GM19452 (cell line): Measurements from ENCODE around the gene PHACTR3.

Experiments
- ATAC-seq: cut with Tn5 transposase; IDR thresholded peaks from one replicate; pipeline ENCODE4 v1.9.1; 2021; ENCODE audit not compliant: unreplicated experiment

The PHACTR3 gene

GRCh38 chr20:59823030-59823423, 218.7 kb downstream of the PHACTR3 start:
- ATAC-seq: no peak

GRCh38 chr20:59823491-59824259, 219.3 kb downstream of the PHACTR3 start:
- no peak for ATAC-seq

GRCh38 chr20:59824711-59825562, 220.6 kb downstream of the PHACTR3 start:
- ATAC-seq: no peak

- ATAC-seq: no peak
Measured at GRCh38 chr20:59825563-59825920, 221.2 kb downstream of the PHACTR3 start.

GRCh38 chr20:59825944-59826759, 221.8 kb downstream of the PHACTR3 start:
- ATAC-seq: no peak

- no peak for ATAC-seq
Measured at GRCh38 chr20:59827138-59828056, 223.1 kb downstream of the PHACTR3 start.

GRCh38 chr20:59828125-59829053, 224.0 kb downstream of the PHACTR3 start:
- no peak for ATAC-seq

GRCh38 chr20:59829054-59829785, 224.9 kb downstream of the PHACTR3 start:
- ATAC-seq: no peak

- no peak for ATAC-seq
Measured at GRCh38 chr20:59829786-59830664, 225.7 kb downstream of the PHACTR3 start.

GRCh38 chr20:59830665-59831023, 226.3 kb downstream of the PHACTR3 start:
- no peak for ATAC-seq

GRCh38 chr20:59831024-59831915, 226.9 kb downstream of the PHACTR3 start:
- ATAC-seq: no peak

GRCh38 chr20:59831916-59832270, 227.6 kb downstream of the PHACTR3 start:
- no peak for ATAC-seq

GRCh38 chr20:59832406-59833363, 228.3 kb downstream of the PHACTR3 start:
- no peak for ATAC-seq

GRCh38 chr20:59835057-59835447, 230.7 kb downstream of the PHACTR3 start:
- ATAC-seq: no peak
